ENCODE measurements around the gene TSPOAP1.

- TF ChIP-seq, protein P1, sequence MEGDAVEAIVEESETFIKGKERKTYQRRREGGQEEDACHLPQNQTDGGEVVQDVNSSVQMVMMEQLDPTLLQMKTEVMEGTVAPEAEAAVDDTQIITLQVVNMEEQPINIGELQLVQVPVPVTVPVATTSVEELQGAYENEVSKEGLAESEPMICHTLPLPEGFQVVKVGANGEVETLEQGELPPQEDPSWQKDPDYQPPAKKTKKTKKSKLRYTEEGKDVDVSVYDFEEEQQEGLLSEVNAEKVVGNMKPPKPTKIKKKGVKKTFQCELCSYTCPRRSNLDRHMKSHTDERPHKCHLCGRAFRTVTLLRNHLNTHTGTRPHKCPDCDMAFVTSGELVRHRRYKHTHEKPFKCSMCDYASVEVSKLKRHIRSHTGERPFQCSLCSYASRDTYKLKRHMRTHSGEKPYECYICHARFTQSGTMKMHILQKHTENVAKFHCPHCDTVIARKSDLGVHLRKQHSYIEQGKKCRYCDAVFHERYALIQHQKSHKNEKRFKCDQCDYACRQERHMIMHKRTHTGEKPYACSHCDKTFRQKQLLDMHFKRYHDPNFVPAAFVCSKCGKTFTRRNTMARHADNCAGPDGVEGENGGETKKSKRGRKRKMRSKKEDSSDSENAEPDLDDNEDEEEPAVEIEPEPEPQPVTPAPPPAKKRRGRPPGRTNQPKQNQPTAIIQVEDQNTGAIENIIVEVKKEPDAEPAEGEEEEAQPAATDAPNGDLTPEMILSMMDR (IDR thresholded peaks at IDR 0.05): no peak
- TF ChIP-seq POLR2A (IDR thresholded peaks at IDR 0.05): no peak
These were observed 49.4 kb downstream of the TSPOAP1 start for GRCh38 chr17:58279016-58279711.

All from tibial nerve (tissue), 3 donors.